ENCODE measurements around the gene SEMA3F.

The SEMA3F gene

GRCh38 chr3:50132421-50133282, 22.5 kb upstream of the SEMA3F start:
- no peak for DNase-seq

GRCh38 chr3:50133283-50133615, 21.9 kb upstream of the SEMA3F start:
- no peak for DNase-seq

- DNase-seq = no peak
These were observed 20.8 kb upstream of the SEMA3F start for GRCh38 chr3:50134367-50134766.

- no peak for DNase-seq
These were observed 19.2 kb upstream of the SEMA3F start for GRCh38 chr3:50135964-50136363.

- DNase-seq = no peak
These were observed 18.3 kb upstream of the SEMA3F start for GRCh38 chr3:50136714-50137405.

- DNase-seq = no peak
These were observed 17.6 kb upstream of the SEMA3F start for GRCh38 chr3:50137531-50137930.

- DNase-seq = no peak
These were observed 16.6 kb upstream of the SEMA3F start for GRCh38 chr3:50138266-50139200.

- no peak for DNase-seq
These were observed 15.8 kb upstream of the SEMA3F start for GRCh38 chr3:50139308-50139707.

- DNase-seq = no peak
These were observed 15.3 kb upstream of the SEMA3F start for GRCh38 chr3:50139718-50140423.

- no peak for DNase-seq
These were observed 14.1 kb upstream of the SEMA3F start for GRCh38 chr3:50140990-50141389.

GRCh38 chr3:50146316-50146901, 8.7 kb upstream of the SEMA3F start:
- no peak for DNase-seq

- DNase-seq = no peak
These were observed 8.1 kb upstream of the SEMA3F start for GRCh38 chr3:50147016-50147415.

GRCh38 chr3:50147447-50147846, 7.7 kb upstream of the SEMA3F start:
- no peak for DNase-seq

- no peak for DNase-seq
These were observed 7.3 kb upstream of the SEMA3F start for GRCh38 chr3:50147861-50148260.

- DNase-seq = no peak
These were observed 4.7 kb upstream of the SEMA3F start for GRCh38 chr3:50150404-50150750.

GRCh38 chr3:50150863-50151686, 4.0 kb upstream of the SEMA3F start:
- DNase-seq = no peak

GRCh38 chr3:50151728-50152127, 3.4 kb upstream of the SEMA3F start:
- DNase-seq = no peak

- DNase-seq = no peak
These were observed 1.2 kb upstream of the SEMA3F start for GRCh38 chr3:50153782-50154475.

- DNase-seq = no peak
These were observed 666 bp upstream of the SEMA3F start for GRCh38 chr3:50154476-50154839.

- DNase-seq = no peak
These were observed 361 bp downstream of the SEMA3F start for GRCh38 chr3:50155491-50155878.

- no peak for DNase-seq
These were observed 767 bp downstream of the SEMA3F start for GRCh38 chr3:50155891-50156290.

Data from SHP77 treated with DMSO at 0.1 percent for 48 hours (cell line).